SU-DHL-6 (cell line): Measurements from ENCODE around the gene ZNF639.
A peak's percentile ranks its signal among the peaks of the same experiment; 100 is the strongest.

Experiments
- H2AFZ ChIP-seq: fragments of 200-600 bp; sonication (generic); 2 replicates; pipeline ENCODE4 v1.6.1; 2014; ENCODE audit warnings: low read depth, mild to moderate bottlenecking, moderate library complexity, mixed read lengths, antibody characterized with exemption, low read length; ENCODE audit not compliant: severe bottlenecking
- H3F3A ChIP-seq: fragments of 200-600 bp; shearing (Covaris generic); 2 replicates; pipeline ENCODE4 v1.6.0; 2016; ENCODE audit warnings: antibody characterized with exemption, mild to moderate bottlenecking; ENCODE audit not compliant: insufficient read depth
- H3K27ac ChIP-seq: fragments of 200-600 bp; sonication (generic); 2 replicates; pipeline ENCODE4 v1.5.1; 2016; ENCODE audit warnings: low read depth, mild to moderate bottlenecking, low read length, moderate library complexity, mixed read lengths
- H3K27me3 ChIP-seq: fragments of 200-600 bp; sonication (generic), shearing (Covaris generic); 2 replicates; pipeline ENCODE4 v1.6.0; 2014; ENCODE audit warnings: mild to moderate bottlenecking, low read length
- H3K36me3 ChIP-seq: fragments of 200-600 bp; sonication (generic); 2 replicates; pipeline ENCODE4 v1.6.1; 2014; ENCODE audit warnings: mild to moderate bottlenecking, low read length, mixed read lengths
- H3K4me2 ChIP-seq: fragments of 300-600, 200-600 bp; shearing (Covaris generic), sonication (generic); 2 replicates; pipeline ENCODE4 v1.6.0; 2014; ENCODE audit warnings: low read length, low read depth, mild to moderate bottlenecking; ENCODE audit not compliant: poor library complexity, severe bottlenecking
- H3K4me3 ChIP-seq: fragments of 200-600 bp; sonication (generic); 2 replicates; pipeline ENCODE4 v1.5.1; 2014; ENCODE audit warnings: antibody characterized with exemption, low read length, mild to moderate bottlenecking, mixed read lengths; ENCODE audit not compliant: insufficient read depth, poor library complexity, severe bottlenecking
- H3K79me2 ChIP-seq: fragments of 200-600 bp; sonication (generic); 2 replicates; pipeline ENCODE4 v1.6.1; 2014; ENCODE audit warnings: mild to moderate bottlenecking, low read length, moderate library complexity; ENCODE audit not compliant: insufficient read depth
- H3K9ac ChIP-seq: fragments of 200-600 bp; sonication (generic); 2 replicates; pipeline ENCODE4 v1.7.0; 2014; ENCODE audit warnings: mild to moderate bottlenecking, low read length
- H3K9me2 ChIP-seq: fragments of 200-600 bp; sonication (generic); replicated peaks from 2 replicates; pipeline ENCODE4 v1.6.1; 2014; ENCODE audit warnings: low read length; ENCODE audit not compliant: insufficient read depth
- H3K9me3 ChIP-seq: fragments of 200-600 bp; sonication (generic); 2 replicates; pipeline ENCODE4 v1.6.1; 2014; ENCODE audit warnings: low read length, mixed read lengths; ENCODE audit not compliant: insufficient read depth
- H4K20me1 ChIP-seq: fragments of 200-600 bp; sonication (generic); 2 replicates; pipeline ENCODE4 v1.6.1; 2014; ENCODE audit warnings: low read depth, mild to moderate bottlenecking, antibody characterized with exemption, low read length, moderate library complexity, mixed read lengths
- CTCF ChIP-seq: fragments of 200-600 bp; sonication (generic); IDR thresholded peaks from one replicate; pipeline ENCODE4 v1.5.1; 2017; ENCODE audit warnings: antibody characterized with exemption, mild to moderate bottlenecking, low read length, moderate library complexity; ENCODE audit not compliant: insufficient read depth, poor library complexity, severe bottlenecking
- EZH2phosphoT487 ChIP-seq: fragments of 200-600 bp; sonication (generic), shearing (Covaris generic); conservative IDR thresholded peaks from 2 replicates; pipeline ENCODE4 v1.6.1; 2018; ENCODE audit warnings: mild to moderate bottlenecking, antibody characterized with exemption, low read length, moderate library complexity, mixed read lengths

ZNF639 gene

GRCh38 chr3:179348325-179349013 is 25.6 kb downstream of the ZNF639 start:
- H3K36me3 ChIP-seq: peaks cover 9% of the 10 kb centered on the region; the same call in 1 of the 2 replicates
- H3K9ac ChIP-seq: peak overlapping the region; percentile 70
- no peaks in the 10 kb centered on the region for H3K9me3 ChIP-seq
- peaks cover 26% of the 10 kb centered on the region for H3K79me2 ChIP-seq
- H3K27ac ChIP-seq: peak overlapping the region; percentile 54
- H3K4me3 ChIP-seq: peak overlapping the region; percentile 74
- H4K20me1 ChIP-seq: no peaks in the 10 kb centered on the region
- H3K27me3 ChIP-seq: no peaks in the 10 kb centered on the region
- peaks cover 24% of the 10 kb centered on the region; the same call in 1 of the 2 replicates for H3F3A ChIP-seq
- H3K4me2 ChIP-seq: peak overlapping the region; percentile 78
- TF ChIP-seq CTCF: no peak
- TF ChIP-seq EZH2phosphoT487: no peak
- peak overlapping the region; percentile 69 for H2AFZ ChIP-seq
- H3K9me2 ChIP-seq: no peaks in the 10 kb centered on the region

GRCh38 chr3:179355996-179356395 is 33.2 kb downstream of the ZNF639 start:
- no peak for TF ChIP-seq CTCF
- TF ChIP-seq EZH2phosphoT487: no peak
- H3K36me3 ChIP-seq: peaks cover 24% of the 10 kb centered on the region

GRCh38 chr3:179363332-179363731 is 40.5 kb downstream of the ZNF639 start:
- Histone ChIP-seq H3K9me3 (no peaks in the 10 kb centered on the region), H2AFZ (no peak overlapping the region), H4K20me1 (no peaks in the 10 kb centered on the region), H3K9me2 (no peaks in the 10 kb centered on the region), H3F3A (no peaks in the 10 kb centered on the region), H3K27ac (no peak overlapping the region), H3K4me2 (no peak overlapping the region), H3K4me3 (no peak overlapping the region), H3K9ac (no peak overlapping the region), H3K79me2 (no peaks in the 10 kb centered on the region), H3K27me3 (no peaks in the 10 kb centered on the region), H3K36me3 (peaks cover 31% of the 10 kb centered on the region)
- no peak for TF ChIP-seq EZH2phosphoT487
- no peak for TF ChIP-seq CTCF

More at GRCh38 chr3:179355996-179356395, 33.2 kb downstream of the ZNF639 start:
- H4K20me1 ChIP-seq: no peaks in the 10 kb centered on the region
- H3K4me2 ChIP-seq: no peak overlapping the region
- H3K9me3 ChIP-seq: no peaks in the 10 kb centered on the region
- H3K9ac ChIP-seq: no peak overlapping the region
- no peaks in the 10 kb centered on the region for H3K9me2 ChIP-seq
- H3K79me2 ChIP-seq: peaks cover 2% of the 10 kb centered on the region; the same call in 1 of the 2 replicates
- no peak overlapping the region for H2AFZ ChIP-seq
- H3K27ac ChIP-seq: no peak overlapping the region
- no peaks in the 10 kb centered on the region for H3F3A ChIP-seq
- no peaks in the 10 kb centered on the region for H3K27me3 ChIP-seq
- H3K4me3 ChIP-seq: no peak overlapping the region
